Amniotic epithelial cell (primary cell): ENCODE results near the gene UBE2QL1.
A peak's percentile ranks its signal among the peaks of the same experiment; 100 is the strongest.

Experiments used
- DNase-seq: peaks from one replicate; pipeline ENCODE4 v3.0.0-alpha.2; 2010; ENCODE audit warnings: low read depth

The UBE2QL1 gene, protein sequence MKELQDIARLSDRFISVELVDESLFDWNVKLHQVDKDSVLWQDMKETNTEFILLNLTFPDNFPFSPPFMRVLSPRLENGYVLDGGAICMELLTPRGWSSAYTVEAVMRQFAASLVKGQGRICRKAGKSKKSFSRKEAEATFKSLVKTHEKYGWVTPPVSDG

DNA sequence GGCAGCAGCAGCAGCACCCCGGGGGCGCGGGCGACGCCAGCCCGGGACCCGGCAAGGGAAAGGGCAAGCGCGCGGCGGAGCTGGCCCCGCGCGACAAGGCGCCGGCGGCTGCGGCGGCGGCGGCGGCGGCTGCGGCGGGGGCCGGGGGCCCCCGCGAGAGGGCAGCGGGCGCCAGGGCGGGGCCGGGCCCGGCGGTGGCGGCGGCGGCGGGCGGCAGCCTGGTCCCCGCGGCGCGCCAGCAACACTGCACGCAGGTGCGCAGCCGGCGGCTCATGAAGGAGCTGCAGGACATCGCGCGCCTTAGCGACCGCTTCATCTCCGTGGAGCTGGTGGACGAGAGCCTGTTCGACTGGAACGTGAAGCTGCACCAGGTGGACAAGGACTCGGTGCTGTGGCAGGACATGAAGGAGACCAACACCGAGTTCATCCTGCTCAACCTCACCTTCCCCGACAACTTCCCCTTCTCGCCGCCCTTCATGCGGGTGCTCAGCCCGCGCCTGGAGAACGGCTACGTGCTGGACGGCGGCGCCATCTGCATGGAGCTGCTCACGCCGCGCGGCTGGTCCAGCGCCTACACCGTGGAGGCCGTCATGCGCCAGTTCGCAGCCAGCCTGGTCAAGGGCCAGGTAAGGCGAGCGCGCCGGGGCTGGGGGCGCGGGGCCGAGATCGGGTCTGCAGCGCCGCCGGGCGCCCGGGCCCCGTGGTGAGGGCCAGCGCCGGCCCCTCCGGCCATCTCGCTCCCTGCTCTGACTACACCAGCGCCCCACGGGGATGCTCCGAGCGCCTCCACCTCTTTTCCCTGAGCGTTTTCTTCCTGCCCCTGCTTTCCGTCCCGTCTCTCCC lies at the start of gene UBE2QL1:
TSS of gene UBE2QL1 (plus strand) at position 238 of the 843 bp plus-strand sequence. CDS start at position 273, 35 bp downstream.
- DNase-seq = no peak

DNA sequence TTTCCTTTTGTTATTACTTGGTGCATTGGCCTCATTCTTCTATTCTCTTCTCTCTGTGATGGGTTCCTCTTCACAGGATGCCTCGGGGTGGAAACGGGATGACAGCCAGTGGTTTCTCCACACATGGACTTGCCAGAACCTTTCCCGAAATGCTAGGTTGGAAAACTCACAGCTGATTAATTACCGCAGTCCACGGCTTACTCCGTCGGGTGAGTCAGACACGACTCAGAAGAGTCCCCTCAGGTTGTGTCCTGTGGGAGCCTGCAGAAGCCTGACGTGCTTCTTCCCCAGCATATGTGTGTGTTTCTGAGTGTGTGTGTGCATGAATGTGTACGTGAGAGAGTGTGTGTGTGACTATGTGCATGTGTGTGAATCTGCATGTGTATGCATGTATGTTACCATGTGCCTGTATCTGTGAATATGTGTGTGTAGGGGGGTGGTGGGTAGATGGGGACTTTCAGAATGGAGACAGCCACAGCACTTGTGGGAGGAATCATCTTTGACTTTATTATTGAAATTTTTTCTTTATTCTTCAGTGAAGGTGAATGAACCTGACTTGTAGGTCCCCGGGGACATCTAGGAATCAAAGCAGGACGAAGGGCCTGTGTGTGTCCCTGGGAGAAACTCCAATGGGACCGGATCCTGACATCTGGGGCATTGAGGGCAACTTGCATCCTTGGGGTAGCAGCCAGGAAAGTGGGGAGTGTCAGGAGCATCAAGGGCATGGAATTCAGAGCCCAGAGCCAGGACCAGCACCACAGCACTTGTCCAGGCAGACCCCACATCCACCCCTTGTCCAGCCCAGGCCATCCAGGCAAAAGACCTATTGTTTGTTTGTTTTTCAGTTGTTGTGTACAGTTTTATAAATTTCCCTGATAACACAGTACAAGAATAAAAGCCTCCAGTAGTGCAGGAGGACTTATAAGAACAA lies 48.4 kb upstream of the UBE2QL1 start:
- DNase-seq = peak; percentile 36

DNA sequence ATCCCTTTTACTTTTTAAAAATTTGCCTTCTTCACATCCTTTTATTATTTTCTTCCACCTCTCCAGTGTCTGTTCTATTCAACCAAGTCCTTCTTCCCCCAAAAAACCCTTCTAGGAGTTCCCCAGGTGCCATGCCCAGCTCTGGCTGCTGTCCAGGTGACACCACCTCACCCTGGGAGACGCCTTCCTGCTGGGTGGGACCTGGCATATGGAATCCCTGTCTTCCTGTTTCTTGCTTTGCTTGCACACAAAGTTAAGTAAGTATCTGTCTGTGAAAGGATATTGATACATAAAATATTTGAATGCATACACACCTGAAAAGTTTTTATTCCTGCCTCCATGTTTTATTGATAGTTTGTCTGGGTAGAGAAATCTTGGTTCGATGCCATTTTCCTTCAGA lies 47.2 kb upstream of the UBE2QL1 start:
- DNase-seq = no peak

DNA sequence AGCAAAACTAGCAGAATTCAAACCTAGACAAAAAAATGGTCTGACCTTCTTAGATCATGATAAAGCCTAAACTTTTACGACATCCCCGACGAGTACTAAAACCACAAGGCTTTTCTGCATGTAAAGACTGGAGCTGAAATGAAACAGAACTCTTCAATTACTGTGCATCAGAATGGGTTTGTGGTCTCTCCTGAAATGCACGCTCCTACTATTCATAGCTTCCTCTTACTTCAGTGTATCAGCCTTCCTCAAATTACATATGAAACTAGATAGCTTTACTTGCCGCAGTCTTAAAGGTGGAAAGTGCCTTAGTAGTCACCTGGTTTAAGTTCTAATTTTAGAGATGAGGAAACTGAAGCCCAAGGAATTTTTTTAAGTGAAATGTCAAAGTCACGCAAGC lies 45.7 kb upstream of the UBE2QL1 start:
- peak; percentile 36 for DNase-seq

DNA sequence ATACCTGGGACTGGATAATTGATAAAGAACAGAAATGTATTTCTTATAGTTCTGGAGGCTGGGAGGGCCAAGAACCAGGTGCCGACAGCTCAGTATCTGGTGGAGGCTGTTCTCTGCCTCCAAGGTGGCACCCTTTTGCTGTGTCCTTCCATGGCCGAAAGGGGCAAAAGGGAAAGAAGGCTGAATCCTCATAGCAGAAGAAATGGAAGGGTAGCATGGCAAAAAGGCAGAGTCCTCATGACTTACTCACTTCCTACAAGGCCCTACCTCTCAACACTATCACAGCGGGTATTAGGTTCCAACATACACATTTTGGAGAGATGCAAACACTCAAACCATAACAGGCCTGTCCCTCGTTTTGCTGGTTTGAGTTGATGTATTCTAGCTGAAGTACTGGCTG lies 45.2 kb upstream of the UBE2QL1 start:
- DNase-seq = no peak

DNA sequence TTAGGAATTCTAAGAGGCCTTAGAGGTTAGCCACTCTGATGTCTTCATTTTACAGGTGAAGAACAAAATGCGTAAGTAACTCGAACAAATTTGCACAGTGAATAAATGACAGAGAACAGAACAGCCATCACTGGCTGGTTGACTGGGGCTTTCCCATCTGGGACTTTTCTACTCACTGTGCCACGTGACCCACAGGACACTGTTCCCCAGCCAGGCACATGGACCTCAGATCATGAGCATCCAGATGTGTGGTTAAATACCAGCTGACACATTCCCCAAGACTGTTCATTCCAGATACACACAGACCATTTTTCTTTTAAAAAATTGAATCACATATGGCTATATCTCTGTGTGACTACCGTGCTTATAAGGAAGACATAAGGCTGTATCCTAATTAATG lies 44.5 kb upstream of the UBE2QL1 start:
- DNase-seq = peak; percentile 14

GRCh38 chr5:6405591-6405990 lies 43.1 kb upstream of the UBE2QL1 start:
- no peak for DNase-seq

DNA sequence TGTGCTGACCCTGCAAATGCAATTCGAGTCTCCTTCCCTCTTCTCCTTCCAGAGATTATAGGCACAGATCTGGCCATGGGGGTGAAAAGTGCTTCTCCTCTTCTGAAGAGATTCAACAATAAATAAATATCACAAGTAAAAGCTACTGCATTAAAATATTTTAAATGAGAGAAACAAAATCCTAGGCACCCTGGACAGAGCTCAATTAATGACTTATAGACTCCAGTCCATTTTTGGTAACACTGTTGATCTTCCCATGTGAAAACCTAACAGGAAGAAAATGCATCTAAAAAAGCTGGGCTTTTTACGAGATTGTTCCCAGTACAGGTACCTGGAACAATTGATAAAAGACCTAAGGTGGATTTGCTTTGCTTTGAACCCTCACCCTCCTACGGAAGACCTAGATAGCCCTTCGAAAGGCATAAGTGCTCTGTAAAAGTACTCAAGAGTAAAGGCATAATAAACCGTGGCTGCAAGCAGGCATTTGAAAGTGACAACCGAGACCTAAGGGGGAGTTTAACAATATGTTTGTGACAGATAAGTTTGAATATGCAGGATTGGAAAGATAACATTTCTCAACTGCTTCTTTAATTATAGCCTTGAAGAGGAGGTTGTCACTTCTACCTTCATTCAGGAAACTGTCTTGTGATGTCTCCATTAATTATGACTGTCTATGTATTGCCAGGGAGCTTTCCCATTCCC lies 41.0 kb upstream of the UBE2QL1 start:
- no peak for DNase-seq

DNA sequence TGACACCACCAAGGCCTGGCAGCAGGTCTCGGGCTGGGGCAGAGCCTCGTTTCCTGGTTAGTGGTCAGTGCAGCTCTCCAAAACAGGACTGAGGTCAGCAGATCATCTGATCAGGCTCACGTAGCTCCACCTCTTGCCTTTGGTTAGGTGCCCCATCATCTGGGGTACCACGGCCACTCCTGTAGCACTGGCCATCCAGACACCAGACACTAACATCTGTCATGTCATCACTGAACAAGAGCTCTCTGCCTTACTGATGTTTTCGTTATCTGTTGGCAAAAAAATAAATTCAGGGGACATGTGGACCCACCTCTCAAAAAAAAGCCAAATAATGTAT lies 40.4 kb upstream of the UBE2QL1 start:
- DNase-seq = no peak

GRCh38 chr5:6408627-6409446 lies 39.8 kb upstream of the UBE2QL1 start:
- DNase-seq = peak; percentile 6

DNA sequence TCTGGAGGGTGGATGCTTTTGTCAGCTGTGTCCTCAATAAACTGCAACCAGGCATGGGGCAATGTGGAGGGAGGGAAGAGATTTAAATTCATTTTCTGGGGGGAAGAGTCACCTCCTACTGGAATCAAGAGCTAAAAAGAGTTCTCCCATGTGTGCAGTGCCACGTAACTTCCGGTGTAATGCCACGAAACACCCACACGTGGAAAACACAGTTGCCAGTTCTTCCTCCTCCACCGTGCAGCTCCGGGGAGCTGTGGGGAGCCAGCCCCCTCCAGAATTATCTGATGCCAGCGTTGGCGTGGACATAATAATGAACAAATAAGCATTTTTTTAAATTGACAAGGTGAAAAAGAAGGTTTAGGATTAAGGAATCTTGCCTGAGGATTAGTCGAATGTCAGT lies 38.2 kb upstream of the UBE2QL1 start:
- no peak for DNase-seq

DNA sequence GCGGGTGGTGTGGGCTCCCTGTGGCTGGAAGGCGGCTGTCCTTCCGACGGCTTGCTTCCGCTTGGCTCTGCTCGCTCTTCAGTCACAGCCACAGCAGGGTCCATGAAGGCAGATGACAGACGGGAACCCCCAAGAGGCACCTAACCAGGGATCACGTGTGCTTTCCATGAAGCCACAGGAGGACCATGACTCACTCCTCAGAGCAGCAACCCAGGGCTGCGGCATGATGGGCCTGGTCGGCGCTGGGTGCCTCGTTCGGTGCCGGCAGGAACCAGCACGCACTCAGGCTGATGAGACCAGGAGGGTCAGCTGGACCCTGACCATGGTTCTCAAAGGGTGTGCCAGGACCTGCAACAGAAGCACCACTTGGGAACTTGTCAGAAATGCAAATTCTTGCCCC lies 37.5 kb upstream of the UBE2QL1 start:
- DNase-seq = no peak

DNA sequence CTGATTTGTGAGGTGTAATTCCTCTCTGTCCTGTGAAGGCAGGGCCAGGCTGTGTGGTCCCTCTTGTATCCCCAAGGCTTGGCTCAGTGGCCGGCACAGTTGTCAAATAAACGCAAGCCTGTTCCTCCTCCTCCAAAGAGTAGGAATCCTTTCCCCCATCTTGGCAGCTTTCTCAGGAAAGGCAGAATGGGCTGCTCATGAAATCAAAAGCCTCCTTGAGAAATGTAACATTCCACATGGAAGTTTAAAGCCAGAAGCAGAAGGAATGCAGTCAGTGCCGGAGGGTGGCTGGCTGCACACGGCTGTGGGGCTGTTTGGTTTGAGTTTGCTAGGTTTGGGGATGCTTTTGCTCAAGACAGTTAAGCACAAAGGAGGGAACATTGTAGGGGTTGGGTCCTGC lies 35.8 kb upstream of the UBE2QL1 start:
- DNase-seq = no peak

- DNase-seq = no peak
Measured at GRCh38 chr5:6417657-6418056, 31.0 kb upstream of the UBE2QL1 start.

DNA sequence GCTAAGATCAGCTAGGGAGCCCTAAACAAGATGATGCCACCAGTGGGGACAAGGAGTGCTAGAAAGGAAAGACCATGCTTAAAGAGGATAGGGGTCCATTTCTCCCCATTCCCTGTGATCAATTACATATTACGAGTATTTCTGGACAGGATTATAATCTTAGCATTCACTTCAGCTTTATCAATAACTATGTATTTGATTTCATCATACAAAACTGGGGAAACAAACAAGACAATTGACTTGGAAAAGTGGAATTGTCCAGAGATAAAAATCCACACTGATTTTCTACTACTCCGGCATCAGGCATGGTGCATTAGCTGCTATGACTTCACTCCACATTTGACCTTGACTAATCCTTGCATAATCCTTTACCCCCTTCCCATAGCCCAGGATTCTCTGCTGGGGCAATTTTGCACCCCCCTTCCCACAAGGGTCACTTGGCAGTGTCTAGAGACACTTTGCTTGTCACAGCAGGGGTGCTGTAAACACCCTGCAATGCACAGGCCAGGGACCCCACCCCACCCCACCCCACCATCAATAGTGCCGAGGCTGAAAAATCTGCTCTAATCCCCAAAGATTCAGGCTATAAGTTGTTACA lies 29.9 kb upstream of the UBE2QL1 start:
- DNase-seq = no peak

GRCh38 chr5:6419340-6419852 lies 29.3 kb upstream of the UBE2QL1 start:
- DNase-seq = no peak

DNA sequence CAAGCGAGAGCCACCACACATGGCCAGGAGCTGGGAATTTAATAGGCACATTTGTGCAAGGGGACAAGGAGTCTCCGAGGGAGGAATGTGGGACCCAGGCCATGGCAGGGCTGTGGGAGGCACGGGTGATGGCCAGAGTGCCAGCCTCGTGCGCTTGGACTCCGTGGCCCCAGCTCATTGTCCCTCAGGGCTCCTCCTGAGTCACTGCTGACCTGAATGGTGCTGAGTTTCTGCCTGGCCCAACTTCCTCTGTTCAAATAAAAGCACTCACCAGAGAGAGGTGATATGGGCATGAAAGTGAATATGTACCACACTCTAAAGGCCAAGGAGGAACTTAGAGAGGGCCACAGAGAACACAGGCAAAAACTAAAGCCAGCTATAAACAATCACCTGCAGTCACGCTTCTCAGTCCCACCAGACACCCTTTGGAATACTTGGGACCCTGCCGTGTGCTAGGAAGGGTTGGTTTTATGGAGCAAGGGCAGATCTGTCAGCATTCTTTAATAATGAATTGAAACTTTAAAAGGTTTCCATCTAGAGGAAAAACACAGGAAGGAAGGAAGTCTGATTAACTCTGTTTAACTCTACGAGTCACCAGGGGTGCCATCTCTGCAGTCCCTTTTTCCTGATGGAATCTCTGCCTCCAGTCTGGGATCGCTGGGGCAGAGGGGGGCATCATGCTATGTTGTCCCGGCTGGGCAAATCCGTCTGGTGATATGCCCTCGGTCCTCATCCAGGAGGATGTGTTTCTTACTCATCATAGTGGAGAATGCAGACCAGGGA lies 25.1 kb upstream of the UBE2QL1 start:
- DNase-seq = no peak

DNA sequence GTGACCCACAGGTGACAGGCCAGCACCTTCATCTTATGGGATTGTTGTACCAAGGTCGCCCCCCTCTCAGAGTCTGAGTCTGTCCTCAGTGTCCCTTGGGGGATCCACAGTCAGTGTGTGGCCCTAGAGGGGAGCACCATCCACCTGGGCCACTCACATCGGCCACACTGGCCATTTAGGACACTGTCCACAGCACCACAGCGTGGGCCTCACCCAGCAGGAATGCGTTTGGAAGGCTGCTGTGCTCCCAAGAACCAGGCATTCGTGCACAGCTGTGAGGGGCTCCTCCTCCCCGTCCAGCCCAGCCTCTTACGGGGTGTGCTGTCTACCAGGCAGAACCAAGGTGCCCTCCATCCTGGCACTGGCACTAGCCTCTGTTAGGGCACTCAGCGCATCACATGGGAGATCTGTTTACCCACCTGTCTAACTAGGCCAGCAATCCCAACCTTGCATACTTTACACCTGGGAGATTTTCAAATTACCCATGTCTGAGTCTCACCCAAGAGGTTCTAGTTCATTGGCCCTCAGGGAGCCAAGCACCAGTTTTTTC lies 24.5 kb upstream of the UBE2QL1 start:
- DNase-seq = no peak

- DNase-seq = no peak
Measured at GRCh38 chr5:6424700-6425099, 24.0 kb upstream of the UBE2QL1 start.

DNA sequence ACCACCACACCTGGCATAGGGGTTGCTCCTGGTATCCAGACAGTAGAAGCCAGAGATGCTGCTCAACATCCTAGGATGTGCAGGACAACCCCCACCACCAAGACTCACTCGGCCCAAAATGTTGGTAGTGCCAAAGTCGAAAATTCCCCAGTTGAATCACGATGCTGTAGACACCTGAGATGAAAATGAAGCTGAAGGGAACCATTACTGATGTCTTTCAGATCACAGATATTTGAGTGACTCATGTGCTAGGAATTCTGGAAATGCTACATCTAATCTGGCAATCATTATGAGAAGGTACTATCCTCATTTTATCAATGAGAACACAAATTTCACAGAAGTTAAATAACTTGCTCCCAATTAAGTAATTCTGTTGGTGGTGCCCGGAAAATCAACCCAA lies 21.0 kb upstream of the UBE2QL1 start:
- DNase-seq = no peak
